HepG2 (cell line): ENCODE measurements around the gene STK40.

Experiments used
- BCLAF1 ChIP-seq: fragments of 450-650 bp; IDR thresholded peaks from 2 replicates; pipeline ENCODE4 v1.6.1; 2017; ENCODE audit warnings: mild to moderate bottlenecking
- CTCF ChIP-seq: sonication (generic); formaldehyde crosslinking; IDR thresholded peaks from 2 replicates; pipeline ENCODE4 v1.5.0; 2020; ENCODE audit warnings: mild to moderate bottlenecking, missing genetic modification reagents, moderate library complexity
- ELF4 ChIP-seq: sonication (generic); formaldehyde crosslinking; IDR thresholded peaks from 2 replicates; pipeline ENCODE4 v1.5.0; 2020; ENCODE audit warnings: missing genetic modification reagents, mild to moderate bottlenecking, moderate library complexity, borderline replicate concordance
- JARID2 ChIP-seq: sonication (generic); formaldehyde crosslinking; IDR thresholded peaks from 2 replicates; pipeline ENCODE4 v1.8.1; 2023; ENCODE audit warnings: missing genetic modification reagents, inconsistent platforms; ENCODE audit not compliant: insufficient replicate concordance
- YY1 ChIP-seq: IDR thresholded peaks from 2 replicates; pipeline ENCODE4 v1.6.1; 2011; ENCODE audit warnings: low read length, low read depth, moderate library complexity, mild to moderate bottlenecking; ENCODE audit not compliant: insufficient read depth, insufficient replicate concordance
- TF ChIP-seq, protein P1 (sequence below): sonication (generic); formaldehyde crosslinking; IDR thresholded peaks from 2 replicates; pipeline ENCODE4 v1.8.1; 2023; ENCODE audit warnings: missing genetic modification reagents, inconsistent platforms, borderline replicate concordance
- TF ChIP-seq, protein P2 (sequence below): sonication (generic); formaldehyde crosslinking; IDR thresholded peaks from 2 replicates; pipeline ENCODE4 v1.8.1; 2022; ENCODE audit warnings: low read depth, mild to moderate bottlenecking, missing genetic modification reagents
- TF ChIP-seq, protein P3 (sequence below): fragments of 450-650 bp; IDR thresholded peaks from 2 replicates; pipeline ENCODE4 v1.6.1; 2017
- TF ChIP-seq, protein P4 (sequence below): sonication (generic); formaldehyde crosslinking; IDR thresholded peaks from 2 replicates; pipeline ENCODE4 v1.4.0; 2020; ENCODE audit warnings: low read depth, missing genetic modification reagents

- TF ChIP-seq, protein P1, sequence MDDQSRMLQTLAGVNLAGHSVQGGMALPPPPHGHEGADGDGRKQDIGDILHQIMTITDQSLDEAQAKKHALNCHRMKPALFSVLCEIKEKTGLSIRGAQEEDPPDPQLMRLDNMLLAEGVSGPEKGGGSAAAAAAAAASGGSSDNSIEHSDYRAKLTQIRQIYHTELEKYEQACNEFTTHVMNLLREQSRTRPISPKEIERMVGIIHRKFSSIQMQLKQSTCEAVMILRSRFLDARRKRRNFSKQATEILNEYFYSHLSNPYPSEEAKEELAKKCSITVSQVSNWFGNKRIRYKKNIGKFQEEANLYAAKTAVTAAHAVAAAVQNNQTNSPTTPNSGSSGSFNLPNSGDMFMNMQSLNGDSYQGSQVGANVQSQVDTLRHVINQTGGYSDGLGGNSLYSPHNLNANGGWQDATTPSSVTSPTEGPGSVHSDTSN (CRISPR knock-in tag), result no peak
- TF ChIP-seq, protein P2, sequence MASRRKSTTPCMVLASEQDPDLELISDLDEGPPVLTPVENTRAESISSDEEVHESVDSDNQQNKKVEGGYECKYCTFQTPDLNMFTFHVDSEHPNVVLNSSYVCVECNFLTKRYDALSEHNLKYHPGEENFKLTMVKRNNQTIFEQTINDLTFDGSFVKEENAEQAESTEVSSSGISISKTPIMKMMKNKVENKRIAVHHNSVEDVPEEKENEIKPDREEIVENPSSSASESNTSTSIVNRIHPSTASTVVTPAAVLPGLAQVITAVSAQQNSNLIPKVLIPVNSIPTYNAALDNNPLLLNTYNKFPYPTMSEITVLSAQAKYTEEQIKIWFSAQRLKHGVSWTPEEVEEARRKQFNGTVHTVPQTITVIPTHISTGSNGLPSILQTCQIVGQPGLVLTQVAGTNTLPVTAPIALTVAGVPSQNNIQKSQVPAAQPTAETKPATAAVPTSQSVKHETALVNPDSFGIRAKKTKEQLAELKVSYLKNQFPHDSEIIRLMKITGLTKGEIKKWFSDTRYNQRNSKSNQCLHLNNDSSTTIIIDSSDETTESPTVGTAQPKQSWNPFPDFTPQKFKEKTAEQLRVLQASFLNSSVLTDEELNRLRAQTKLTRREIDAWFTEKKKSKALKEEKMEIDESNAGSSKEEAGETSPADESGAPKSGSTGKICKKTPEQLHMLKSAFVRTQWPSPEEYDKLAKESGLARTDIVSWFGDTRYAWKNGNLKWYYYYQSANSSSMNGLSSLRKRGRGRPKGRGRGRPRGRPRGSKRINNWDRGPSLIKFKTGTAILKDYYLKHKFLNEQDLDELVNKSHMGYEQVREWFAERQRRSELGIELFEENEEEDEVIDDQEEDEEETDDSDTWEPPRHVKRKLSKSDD, result no peak
- TF ChIP-seq JARID2 (CRISPR knock-in tag) (no peak), ELF4 (CRISPR knock-in tag) (no peak), CTCF (CRISPR knock-in tag) (no peak), YY1 (no peak), BCLAF1 (no peak)
- TF ChIP-seq, protein P3, sequence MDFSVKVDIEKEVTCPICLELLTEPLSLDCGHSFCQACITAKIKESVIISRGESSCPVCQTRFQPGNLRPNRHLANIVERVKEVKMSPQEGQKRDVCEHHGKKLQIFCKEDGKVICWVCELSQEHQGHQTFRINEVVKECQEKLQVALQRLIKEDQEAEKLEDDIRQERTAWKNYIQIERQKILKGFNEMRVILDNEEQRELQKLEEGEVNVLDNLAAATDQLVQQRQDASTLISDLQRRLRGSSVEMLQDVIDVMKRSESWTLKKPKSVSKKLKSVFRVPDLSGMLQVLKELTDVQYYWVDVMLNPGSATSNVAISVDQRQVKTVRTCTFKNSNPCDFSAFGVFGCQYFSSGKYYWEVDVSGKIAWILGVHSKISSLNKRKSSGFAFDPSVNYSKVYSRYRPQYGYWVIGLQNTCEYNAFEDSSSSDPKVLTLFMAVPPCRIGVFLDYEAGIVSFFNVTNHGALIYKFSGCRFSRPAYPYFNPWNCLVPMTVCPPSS, result no peak
- TF ChIP-seq, protein P4, sequence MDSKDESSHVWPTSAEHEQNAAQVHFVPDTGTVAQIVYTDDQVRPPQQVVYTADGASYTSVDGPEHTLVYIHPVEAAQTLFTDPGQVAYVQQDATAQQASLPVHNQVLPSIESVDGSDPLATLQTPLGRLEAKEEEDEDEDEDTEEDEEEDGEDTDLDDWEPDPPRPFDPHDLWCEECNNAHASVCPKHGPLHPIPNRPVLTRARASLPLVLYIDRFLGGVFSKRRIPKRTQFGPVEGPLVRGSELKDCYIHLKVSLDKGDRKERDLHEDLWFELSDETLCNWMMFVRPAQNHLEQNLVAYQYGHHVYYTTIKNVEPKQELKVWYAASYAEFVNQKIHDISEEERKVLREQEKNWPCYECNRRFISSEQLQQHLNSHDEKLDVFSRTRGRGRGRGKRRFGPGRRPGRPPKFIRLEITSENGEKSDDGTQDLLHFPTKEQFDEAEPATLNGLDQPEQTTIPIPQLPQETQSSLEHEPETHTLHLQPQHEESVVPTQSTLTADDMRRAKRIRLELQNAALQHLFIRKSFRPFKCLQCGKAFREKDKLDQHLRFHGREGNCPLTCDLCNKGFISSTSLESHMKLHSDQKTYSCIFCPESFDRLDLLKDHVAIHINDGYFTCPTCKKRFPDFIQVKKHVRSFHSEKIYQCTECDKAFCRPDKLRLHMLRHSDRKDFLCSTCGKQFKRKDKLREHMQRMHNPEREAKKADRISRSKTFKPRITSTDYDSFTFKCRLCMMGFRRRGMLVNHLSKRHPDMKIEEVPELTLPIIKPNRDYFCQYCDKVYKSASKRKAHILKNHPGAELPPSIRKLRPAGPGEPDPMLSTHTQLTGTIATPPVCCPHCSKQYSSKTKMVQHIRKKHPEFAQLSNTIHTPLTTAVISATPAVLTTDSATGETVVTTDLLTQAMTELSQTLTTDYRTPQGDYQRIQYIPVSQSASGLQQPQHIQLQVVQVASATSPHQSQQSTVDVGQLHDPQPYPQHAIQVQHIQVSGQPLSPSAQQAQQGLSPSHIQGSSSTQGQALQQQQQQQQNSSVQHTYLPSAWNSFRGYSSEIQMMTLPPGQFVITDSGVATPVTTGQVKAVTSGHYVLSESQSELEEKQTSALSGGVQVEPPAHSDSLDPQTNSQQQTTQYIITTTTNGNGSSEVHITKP (CRISPR knock-in tag), result no peak
These were observed 32.5 kb downstream of the STK40 start for GRCh38 chr1:36352910-36353878.
